GM23338 (cell line): ENCODE data around the gene CEP43. TPM values are rescaled to one million over a fixed set of nuclear protein-coding genes. Genes with fewer than 3 reads are reported as not detected.

ENCODE experiments used
- CTCF ChIP-seq, 2 experiments: fragments of 200-600 bp in 1 of 2; sonication (generic) in 1 of 2; conservative IDR thresholded peaks; 2 replicates each; pipeline versions ENCODE4 v1.5.1 to v1.6.1; 2016 to 2017; ENCODE audit warnings: antibody characterized with exemption in 2 of 2, low read depth in 2 of 2, mild to moderate bottlenecking in 2 of 2, moderate library complexity in 1 of 2
- ETS1 ChIP-seq: IDR thresholded peaks from 2 replicates; pipeline ENCODE4 v1.6.1; 2016; ENCODE audit warnings: antibody characterized with exemption
- JUNB ChIP-seq: IDR thresholded peaks from one replicate; pipeline ENCODE4 v1.6.1; 2016; ENCODE audit warnings: antibody characterized with exemption; ENCODE audit not compliant: unreplicated experiment
- NANOG ChIP-seq: IDR thresholded peaks from 2 replicates; pipeline ENCODE4 v1.6.1; 2016; ENCODE audit warnings: antibody characterized with exemption, borderline replicate concordance
- REST ChIP-seq: IDR thresholded peaks from one replicate; pipeline ENCODE4 v1.6.1; 2018; ENCODE audit warnings: antibody characterized with exemption; ENCODE audit not compliant: unreplicated experiment
- ZNF114 ChIP-seq: fragments of 250-450 bp; sonication (Bioruptor Pico); IDR thresholded peaks from 2 replicates; pipeline ENCODE4 v1.5.0; 2020; ENCODE audit warnings: mild to moderate bottlenecking, moderate library complexity
- ZNF462 ChIP-seq: fragments of 250-450 bp; sonication (Bioruptor Pico); IDR thresholded peaks from 2 replicates; pipeline ENCODE4 v1.5.0; 2020; ENCODE audit warnings: mild to moderate bottlenecking, moderate library complexity
- polyA plus RNA-seq: library from polyadenylated mRNA; unstranded; fragments of >200 nt; fragmentation: Nextera tagmentation; extraction: Ambion mirVana; gene quantifications from 2 replicates; pipeline ENCODE4 v1.2.1, GENCODE V29; 2016
- total RNA-seq: library from RNA; depleted of rRNA; stranded (reverse); fragments of >200 nt; shearing (Covaris generic); gene quantifications from 2 replicates; pipeline ENCODE4 v1.2.3, GENCODE V29; 2014

Gene CEP43
- total and polyA plus RNA-seq, 2 experiments from 2014 or later = 39.9 to 44.3 TPM

- TF ChIP-seq ZNF462 (CRISPR knock-in tag) (no peak), ETS1 (no peak), JUNB (no peak), REST (no peak), CTCF (conservative IDR thresholded peaks at IDR 0.05; ENCODE audit: low read depth in 2 of 2) (no peak), ZNF114 (CRISPR knock-in tag) (no peak), NANOG (no peak)
Observed at GRCh38 chr6:166959911-166960608, 39.1 kb upstream of the CEP43 start (continued).
